Measurements from ENCODE around the gene FTO. TPM values are rescaled to one million over a fixed set of nuclear protein-coding genes. Genes with fewer than 3 reads are reported as not detected.

FTO gene
- polyA plus RNA-seq, 1 donor from 2014 or later = 80.1 TPM

- TF ChIP-seq EP300 (conservative IDR thresholded peaks at IDR 0.05; ENCODE audit: poor library complexity, severe bottlenecking) (no peak), REST (IDR thresholded peaks at IDR 0.05; ENCODE audit: borderline replicate concordance) (no peak), MXI1 (conservative IDR thresholded peaks at IDR 0.05; ENCODE audit: poor library complexity, severe bottlenecking) (no peak), TAF1 (IDR thresholded peaks at IDR 0.05; ENCODE audit: low read depth) (no peak), RAD21 (conservative IDR thresholded peaks at IDR 0.05) (no peak), POLR2AphosphoS5 (IDR thresholded peaks at IDR 0.05) (no peak), SMC3 (conservative IDR thresholded peaks at IDR 0.05; ENCODE audit: poor library complexity) (no peak), EZH2 (IDR thresholded peaks at IDR 0.05; ENCODE audit: borderline replicate concordance, insufficient read depth, low read length, poor library complexity, severe bottlenecking) (no peak)
- TF ChIP-seq, protein P1, sequence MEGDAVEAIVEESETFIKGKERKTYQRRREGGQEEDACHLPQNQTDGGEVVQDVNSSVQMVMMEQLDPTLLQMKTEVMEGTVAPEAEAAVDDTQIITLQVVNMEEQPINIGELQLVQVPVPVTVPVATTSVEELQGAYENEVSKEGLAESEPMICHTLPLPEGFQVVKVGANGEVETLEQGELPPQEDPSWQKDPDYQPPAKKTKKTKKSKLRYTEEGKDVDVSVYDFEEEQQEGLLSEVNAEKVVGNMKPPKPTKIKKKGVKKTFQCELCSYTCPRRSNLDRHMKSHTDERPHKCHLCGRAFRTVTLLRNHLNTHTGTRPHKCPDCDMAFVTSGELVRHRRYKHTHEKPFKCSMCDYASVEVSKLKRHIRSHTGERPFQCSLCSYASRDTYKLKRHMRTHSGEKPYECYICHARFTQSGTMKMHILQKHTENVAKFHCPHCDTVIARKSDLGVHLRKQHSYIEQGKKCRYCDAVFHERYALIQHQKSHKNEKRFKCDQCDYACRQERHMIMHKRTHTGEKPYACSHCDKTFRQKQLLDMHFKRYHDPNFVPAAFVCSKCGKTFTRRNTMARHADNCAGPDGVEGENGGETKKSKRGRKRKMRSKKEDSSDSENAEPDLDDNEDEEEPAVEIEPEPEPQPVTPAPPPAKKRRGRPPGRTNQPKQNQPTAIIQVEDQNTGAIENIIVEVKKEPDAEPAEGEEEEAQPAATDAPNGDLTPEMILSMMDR (IDR thresholded peaks at IDR 0.05; ENCODE audit: poor library complexity, severe bottlenecking) = no peak
Measured at GRCh38 chr16:53948326-53948725, 244.4 kb downstream of the FTO start.

GRCh38 chr16:53948734-53949430 lies 244.9 kb downstream of the FTO start:
- H3K79me2 ChIP-seq (replicated peaks; ENCODE audit: insufficient read depth, low read length) = no peaks in the 10 kb centered on the region
- H3K36me3 ChIP-seq (ENCODE audit: insufficient read depth, low read length) = no peaks in the 10 kb centered on the region
- no peak overlapping the region for H2AFZ ChIP-seq (ENCODE audit: low read depth, low read length)
- H3K9me3 ChIP-seq (ENCODE audit: low read length) = no peaks in the 10 kb centered on the region
- H3F3A ChIP-seq (ENCODE audit: insufficient read depth, low read length, poor library complexity, severe bottlenecking) = no peaks in the 10 kb centered on the region
- no peaks in the 10 kb centered on the region for H3K27me3 ChIP-seq (ENCODE audit: insufficient read depth, low read depth, low read length)
- H4K20me1 ChIP-seq (ENCODE audit: insufficient read depth) = no peaks in the 10 kb centered on the region
- H3K9me2 ChIP-seq (ENCODE audit: insufficient read depth, low read length) = no peaks in the 10 kb centered on the region
- H3K4me3 ChIP-seq (ENCODE audit: low read length) = no peak overlapping the region
- H3K9ac ChIP-seq (ENCODE audit: low read length) = no peak overlapping the region
- H3K4me2 ChIP-seq (ENCODE audit: low read length) = no peak overlapping the region
- TF ChIP-seq, protein P1 (IDR thresholded peaks at IDR 0.05; ENCODE audit: poor library complexity, severe bottlenecking) = no peak
- TF ChIP-seq MXI1 (conservative IDR thresholded peaks at IDR 0.05; ENCODE audit: poor library complexity, severe bottlenecking) (no peak), RAD21 (conservative IDR thresholded peaks at IDR 0.05) (no peak), EP300 (conservative IDR thresholded peaks at IDR 0.05; ENCODE audit: poor library complexity, severe bottlenecking) (no peak), EZH2 (IDR thresholded peaks at IDR 0.05; ENCODE audit: borderline replicate concordance, insufficient read depth, low read length, poor library complexity, severe bottlenecking) (no peak), SMC3 (conservative IDR thresholded peaks at IDR 0.05; ENCODE audit: poor library complexity) (no peak), POLR2AphosphoS5 (IDR thresholded peaks at IDR 0.05) (no peak), REST (IDR thresholded peaks at IDR 0.05; ENCODE audit: borderline replicate concordance) (no peak), TAF1 (IDR thresholded peaks at IDR 0.05; ENCODE audit: low read depth) (no peak)
- H3K27ac ChIP-seq (ENCODE audit: low read length) = no peak overlapping the region

More at GRCh38 chr16:53948326-53948725, 244.4 kb downstream of the FTO start:
- H4K20me1 ChIP-seq (ENCODE audit: insufficient read depth) = no peaks in the 10 kb centered on the region
- H3K9me2 ChIP-seq (ENCODE audit: insufficient read depth, low read length) = no peaks in the 10 kb centered on the region
- no peaks in the 10 kb centered on the region for H3K79me2 ChIP-seq (replicated peaks; ENCODE audit: insufficient read depth, low read length)
- no peak overlapping the region for H3K4me3 ChIP-seq (ENCODE audit: low read length)
- no peak overlapping the region for H3K27ac ChIP-seq (ENCODE audit: low read length)
- H3K4me2 ChIP-seq (ENCODE audit: low read length) = no peak overlapping the region
- H3F3A ChIP-seq (ENCODE audit: insufficient read depth, low read length, poor library complexity, severe bottlenecking) = no peaks in the 10 kb centered on the region
- H3K36me3 ChIP-seq (ENCODE audit: insufficient read depth, low read length) = no peaks in the 10 kb centered on the region
- no peak overlapping the region for H3K9ac ChIP-seq (ENCODE audit: low read length)
- H3K27me3 ChIP-seq (ENCODE audit: insufficient read depth, low read depth, low read length) = no peaks in the 10 kb centered on the region
- no peaks in the 10 kb centered on the region for H3K9me3 ChIP-seq (ENCODE audit: low read length)
- no peak overlapping the region for H2AFZ ChIP-seq (ENCODE audit: low read depth, low read length)

Measured in neural cell (in vitro differentiated cells).